ENCODE measurements around the gene SCGB2B2.
"Not testable (repeated sequence)": the region's sequence is repeated elsewhere in the genome, so short reads cannot be mapped to it uniquely, and the experiment has no call there.

SCGB2B2 gene

DNA sequence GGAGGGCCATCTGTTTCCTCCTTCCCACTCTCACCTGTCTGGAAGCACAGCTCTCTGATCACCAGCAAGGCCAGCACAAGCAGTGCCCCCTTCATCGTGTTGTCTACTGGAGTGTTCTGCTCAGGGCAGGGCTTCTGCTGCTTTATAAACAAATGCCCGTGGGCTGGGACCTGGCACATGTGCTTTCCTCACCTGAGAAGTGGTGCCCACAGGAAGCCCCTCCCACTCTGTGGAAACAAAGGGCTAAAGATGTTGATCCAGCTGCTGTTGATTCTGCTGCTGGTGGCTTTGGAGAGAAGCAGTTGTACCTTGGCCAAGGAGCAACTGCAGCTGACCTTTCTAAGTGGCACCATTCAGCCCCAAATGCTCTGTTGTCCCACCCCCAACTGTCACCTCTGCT is 30.7 kb upstream of the SCGB2B2 start:
- DNase-seq (ENCODE audit: extremely low read depth, low read depth) = no peak
- TF ChIP-seq, protein P1, sequence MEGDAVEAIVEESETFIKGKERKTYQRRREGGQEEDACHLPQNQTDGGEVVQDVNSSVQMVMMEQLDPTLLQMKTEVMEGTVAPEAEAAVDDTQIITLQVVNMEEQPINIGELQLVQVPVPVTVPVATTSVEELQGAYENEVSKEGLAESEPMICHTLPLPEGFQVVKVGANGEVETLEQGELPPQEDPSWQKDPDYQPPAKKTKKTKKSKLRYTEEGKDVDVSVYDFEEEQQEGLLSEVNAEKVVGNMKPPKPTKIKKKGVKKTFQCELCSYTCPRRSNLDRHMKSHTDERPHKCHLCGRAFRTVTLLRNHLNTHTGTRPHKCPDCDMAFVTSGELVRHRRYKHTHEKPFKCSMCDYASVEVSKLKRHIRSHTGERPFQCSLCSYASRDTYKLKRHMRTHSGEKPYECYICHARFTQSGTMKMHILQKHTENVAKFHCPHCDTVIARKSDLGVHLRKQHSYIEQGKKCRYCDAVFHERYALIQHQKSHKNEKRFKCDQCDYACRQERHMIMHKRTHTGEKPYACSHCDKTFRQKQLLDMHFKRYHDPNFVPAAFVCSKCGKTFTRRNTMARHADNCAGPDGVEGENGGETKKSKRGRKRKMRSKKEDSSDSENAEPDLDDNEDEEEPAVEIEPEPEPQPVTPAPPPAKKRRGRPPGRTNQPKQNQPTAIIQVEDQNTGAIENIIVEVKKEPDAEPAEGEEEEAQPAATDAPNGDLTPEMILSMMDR (IDR thresholded peaks at IDR 0.05; ENCODE audit: low read depth, low read length) = no peak

DNA sequence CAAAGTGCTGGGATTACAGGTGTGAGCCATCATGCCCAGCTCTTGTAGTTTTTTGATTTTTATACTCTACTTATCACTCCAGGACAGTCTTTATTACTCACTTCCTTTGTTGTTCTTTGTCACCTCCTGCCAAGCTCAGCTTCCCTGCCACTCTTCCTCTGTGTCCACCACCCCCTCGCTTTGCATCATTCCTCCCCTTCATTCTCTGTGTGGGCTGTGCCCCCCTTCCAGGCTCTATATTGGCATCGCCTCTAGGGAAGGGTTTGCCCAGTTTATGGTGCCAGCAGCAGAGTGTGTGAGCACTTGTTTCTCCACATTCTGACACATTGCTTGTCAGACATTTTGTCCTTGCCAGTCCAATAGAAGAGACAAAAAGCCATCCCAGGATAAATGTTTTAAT is 15.6 kb upstream of the SCGB2B2 start:
- DNase-seq (ENCODE audit: extremely low read depth, low read depth) = no peak
- TF ChIP-seq, protein P1 (IDR thresholded peaks at IDR 0.05; ENCODE audit: low read depth, low read length) = no peak

DNA sequence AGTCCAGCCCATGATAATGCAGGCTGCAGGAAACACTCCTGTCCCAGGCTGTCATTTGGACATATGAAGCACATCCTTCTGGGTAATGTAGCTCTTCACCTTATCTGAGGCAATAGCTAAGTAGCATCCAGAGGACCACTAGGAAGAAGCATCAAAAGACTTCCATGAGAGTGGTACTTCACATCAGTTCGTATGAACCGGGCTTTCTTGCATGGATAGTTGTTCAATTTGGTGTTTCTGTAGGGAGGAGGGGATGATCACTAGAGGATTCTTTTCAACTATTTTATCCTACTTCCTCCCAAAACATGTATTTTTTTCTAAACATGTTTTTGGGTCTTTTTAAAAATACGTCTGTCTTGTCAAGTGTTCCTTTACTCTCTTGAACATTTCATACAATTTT is 13.4 kb upstream of the SCGB2B2 start:
- no peak for DNase-seq (ENCODE audit: extremely low read depth, low read depth)
- TF ChIP-seq, protein P1 (IDR thresholded peaks at IDR 0.05; ENCODE audit: low read depth, low read length) = no peak

DNA sequence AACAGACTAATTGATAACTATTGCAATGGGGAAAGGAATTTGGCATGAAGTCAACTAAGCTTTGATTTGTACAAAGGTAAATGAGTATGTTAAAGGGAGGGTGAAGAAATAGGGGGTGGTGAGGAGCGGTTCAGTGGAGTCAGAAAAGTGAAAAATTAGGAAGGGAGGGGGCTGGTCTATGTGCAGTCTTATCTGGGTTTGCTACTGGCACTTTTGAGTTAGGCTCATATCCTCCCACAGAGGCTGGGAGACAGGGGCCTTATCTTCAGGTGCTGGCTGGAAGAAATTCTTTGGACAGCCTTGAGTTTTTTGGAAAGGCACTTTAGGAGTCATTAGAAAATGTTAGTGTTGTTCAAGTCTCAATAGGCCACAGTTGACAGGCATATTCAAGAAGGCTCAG is 11.6 kb upstream of the SCGB2B2 start:
- TF ChIP-seq, protein P1 (IDR thresholded peaks at IDR 0.05; ENCODE audit: low read depth, low read length) = no peak

DNA sequence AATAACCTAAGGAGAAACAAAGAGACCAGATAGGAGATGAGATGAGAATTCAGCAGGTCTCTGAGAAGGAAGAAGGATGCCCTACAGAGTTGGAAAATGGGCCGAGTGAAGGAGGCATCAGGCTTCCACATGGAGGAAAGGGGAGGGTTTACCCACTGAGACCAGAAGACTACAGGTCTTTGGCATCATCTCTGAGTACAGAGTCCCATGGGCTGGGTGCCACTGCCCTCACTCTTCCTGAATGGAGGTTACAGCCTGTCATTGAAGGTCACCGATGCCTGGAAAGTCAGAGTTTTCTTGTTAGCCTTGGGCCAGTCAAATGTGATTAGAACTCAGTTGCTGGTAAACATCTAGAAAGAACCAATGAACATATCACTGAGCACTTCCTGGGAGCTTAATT is 10.4 kb upstream of the SCGB2B2 start:
- DNase-seq (ENCODE audit: extremely low read depth, low read depth) = no peak
- TF ChIP-seq, protein P1 (IDR thresholded peaks at IDR 0.05; ENCODE audit: low read depth, low read length) = no peak

More for the DNA sequence above, 11.6 kb upstream of the SCGB2B2 start:
- DNase-seq (ENCODE audit: extremely low read depth, low read depth) = no peak

DNA sequence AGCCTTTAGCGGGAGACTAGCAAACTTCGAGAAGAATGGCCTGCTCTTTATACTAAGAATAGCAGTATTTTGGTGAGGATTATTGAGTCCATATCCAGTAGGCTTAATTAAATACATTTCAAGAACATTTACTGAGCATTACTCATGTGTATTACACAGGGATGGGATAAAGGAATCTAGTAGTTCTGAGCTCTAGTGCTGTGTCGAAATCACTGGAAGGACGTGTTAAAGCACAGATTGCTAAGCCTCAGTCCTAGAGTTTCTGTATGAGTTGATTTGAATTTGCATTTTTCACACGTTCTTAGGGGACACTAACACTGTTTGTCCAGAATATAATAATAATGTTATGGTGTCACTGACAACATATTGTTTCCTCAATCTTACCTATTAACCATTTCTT is 9.5 kb upstream of the SCGB2B2 start:
- TF ChIP-seq, protein P1 (IDR thresholded peaks at IDR 0.05; ENCODE audit: low read depth, low read length) = no peak
- no peak for DNase-seq (ENCODE audit: extremely low read depth, low read depth)

DNA sequence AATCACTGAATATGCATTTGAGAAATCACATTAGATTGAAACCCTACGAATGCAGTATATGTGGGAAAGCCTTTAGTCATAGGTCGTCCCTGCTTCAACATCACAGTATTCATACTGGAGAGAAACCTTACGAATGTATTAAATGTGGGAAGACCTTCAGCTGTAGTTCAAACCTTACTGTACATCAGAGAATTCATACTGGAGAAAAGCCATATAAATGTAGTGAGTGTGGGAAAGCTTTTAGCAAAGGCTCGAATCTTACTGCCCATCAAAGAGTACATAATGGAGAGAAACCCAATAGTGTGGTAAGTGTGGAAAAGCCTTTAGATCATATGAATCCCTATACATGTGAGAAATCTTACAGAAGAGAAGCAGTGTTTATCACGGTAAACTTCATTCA is 8.3 kb upstream of the SCGB2B2 start:
- DNase-seq (ENCODE audit: extremely low read depth, low read depth) = not testable (repeated sequence)

DNA sequence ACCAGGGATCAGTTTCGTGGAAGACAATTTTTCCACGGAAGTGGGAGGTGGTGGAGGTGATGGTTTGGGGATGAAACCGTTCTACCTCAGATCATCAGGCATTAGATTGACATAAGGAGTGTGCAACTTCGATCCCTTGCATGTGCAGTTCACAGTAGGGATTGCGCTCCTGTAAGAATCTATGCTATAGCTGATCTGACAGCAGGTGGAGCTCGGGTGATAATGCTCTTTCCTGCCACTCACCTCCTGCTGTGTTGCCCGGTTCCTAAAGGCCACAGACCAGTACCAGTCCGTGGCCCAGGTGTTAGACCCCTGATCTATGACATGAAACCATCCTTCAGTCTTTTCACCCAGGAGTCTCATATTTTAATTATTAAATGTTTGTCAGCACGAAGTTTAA is 4.5 kb upstream of the SCGB2B2 start:
- TF ChIP-seq, protein P1 (IDR thresholded peaks at IDR 0.05; ENCODE audit: low read depth, low read length) = no peak
- DNase-seq (ENCODE audit: extremely low read depth, low read depth) = no peak
